Upper lobe of right lung (tissue), 1 donor: ENCODE results near the gene MAP2K2. TPM values are rescaled to one million over a fixed set of nuclear protein-coding genes. Genes with fewer than 3 reads are reported as not detected.
"Not testable (repeated sequence)": the region's sequence is repeated elsewhere in the genome, so short reads cannot be mapped to it uniquely, and the experiment has no call there.

Experiments
- ATAC-seq: fragments of 200-7000 bp; cut with Tn5 transposase; one replicate; pipeline ENCODE4 v1.9.1; 2020; ENCODE audit warnings: mild to moderate bottlenecking, moderate library complexity
- DNase-seq: peaks from one replicate; pipeline ENCODE4 v3.0.0-alpha.2; 2020
- H3K27ac ChIP-seq: fragments of 200-600 bp; one replicate; pipeline ENCODE4 v1.8.0; 2022
- H3K27me3 ChIP-seq: fragments of 200-600 bp; one replicate; pipeline ENCODE4 v1.8.0; 2022; ENCODE audit warnings: mild to moderate bottlenecking
- H3K36me3 ChIP-seq: fragments of 200-600 bp; one replicate; pipeline ENCODE4 v1.8.0; 2022
- H3K4me1 ChIP-seq: fragments of 200-600 bp; one replicate; pipeline ENCODE4 v1.8.0; 2022
- H3K4me3 ChIP-seq: fragments of 200-600 bp; one replicate; pipeline ENCODE4 v1.8.0; 2022; ENCODE audit warnings: mild to moderate bottlenecking
- H3K9me3 ChIP-seq: fragments of 200-600 bp; one replicate; pipeline ENCODE4 v1.8.0; 2022
- CTCF ChIP-seq: fragments of 200-600 bp; IDR thresholded peaks from one replicate; pipeline ENCODE4 v1.8.0; 2022; ENCODE audit warnings: antibody characterized with exemption
- intact Hi-C: fragments of 100-400 bp; cut with DNase I; formaldehyde crosslinking; loops from one replicate; pipeline ENCODE4 v1.11.0; 2022
- total RNA-seq: library from RNA; stranded (reverse); fragmentation: NEBNext Ultra II Directional; extraction: Animal tissue kit (Norgen Biotek cat#: 25700); gene quantifications from one replicate; pipeline ENCODE4 v1.2.1, GENCODE V29; 2021
- donor health status: DM: no; HTN: yes; CAD: no; lungs with severe emphysema.

The MAP2K2 gene
- total RNA-seq, 1 donor from 2014 or later = 110 TPM

- Histone ChIP-seq H3K27ac (no peak overlapping the region), H3K36me3 (no peaks in the 10 kb centered on the region), H3K4me1 (no peaks in the 10 kb centered on the region), H3K27me3 (no peaks in the 10 kb centered on the region), H3K9me3 (no peaks in the 10 kb centered on the region), H3K4me3 (no peak overlapping the region)
- no peak for TF ChIP-seq CTCF
- DNase-seq (no peak), ATAC-seq (peak; percentile 37)
- intact Hi-C loops = no loop called here
Observed at GRCh38 chr19:4144666-4145249, 20.8 kb upstream of the MAP2K2 start.

GRCh38 chr19:4142916-4143315, 19.0 kb upstream of the MAP2K2 start:
- ATAC-seq, H3K27ac ChIP-seq, intact Hi-C loops, H3K4me1 ChIP-seq, H3K27me3 ChIP-seq, H3K36me3 ChIP-seq, H3K4me3 ChIP-seq, DNase-seq, H3K9me3 ChIP-seq: not testable (repeated sequence)

- no peaks in the 10 kb centered on the region for H3K9me3 ChIP-seq
- no peaks in the 10 kb centered on the region for H3K4me1 ChIP-seq
- DNase-seq (no peak), ATAC-seq (peak; percentile 90)
- H3K27me3 ChIP-seq = no peaks in the 10 kb centered on the region
- H3K4me3 ChIP-seq = no peak overlapping the region
- no peak overlapping the region for H3K27ac ChIP-seq
- H3K36me3 ChIP-seq = no peaks in the 10 kb centered on the region
- peak; percentile 58 for TF ChIP-seq CTCF
- intact Hi-C loops = no loop called here
Observed at GRCh38 chr19:4140237-4140711, 16.4 kb upstream of the MAP2K2 start.

GRCh38 chr19:4139614-4140236, 15.8 kb upstream of the MAP2K2 start:
- no peaks in the 10 kb centered on the region for H3K27me3 ChIP-seq
- H3K4me1 ChIP-seq = no peaks in the 10 kb centered on the region
- intact Hi-C loops = no loop called here
- ATAC-seq (peak; percentile 99), DNase-seq (peak; percentile 92)
- H3K27ac ChIP-seq = no peak overlapping the region
- H3K9me3 ChIP-seq = no peaks in the 10 kb centered on the region
- no peaks in the 10 kb centered on the region for H3K36me3 ChIP-seq
- H3K4me3 ChIP-seq = no peak overlapping the region
- TF ChIP-seq CTCF = peak; percentile 80

GRCh38 chr19:4138445-4138844, 14.5 kb upstream of the MAP2K2 start:
- H3K27me3 ChIP-seq = no peaks in the 10 kb centered on the region
- H3K4me3 ChIP-seq = no peak overlapping the region
- H3K27ac ChIP-seq = no peak overlapping the region
- H3K36me3 ChIP-seq = no peaks in the 10 kb centered on the region
- intact Hi-C loops = no loop called here
- no peak for TF ChIP-seq CTCF
- H3K9me3 ChIP-seq = no peaks in the 10 kb centered on the region
- DNase-seq = no peak
- ATAC-seq = no peak
- H3K4me1 ChIP-seq = no peaks in the 10 kb centered on the region

- no peaks in the 10 kb centered on the region for H3K36me3 ChIP-seq
- DNase-seq = no peak
- intact Hi-C loops = no loop called here
- H3K27me3 ChIP-seq = no peaks in the 10 kb centered on the region
- no peak overlapping the region for H3K27ac ChIP-seq
- H3K4me3 ChIP-seq = no peak overlapping the region
- no peak for ATAC-seq
- TF ChIP-seq CTCF = no peak
- no peaks in the 10 kb centered on the region for H3K9me3 ChIP-seq
- no peaks in the 10 kb centered on the region for H3K4me1 ChIP-seq
Observed at GRCh38 chr19:4136680-4137088, 12.8 kb upstream of the MAP2K2 start.

GRCh38 chr19:4135386-4135785, 11.5 kb upstream of the MAP2K2 start:
- H3K4me1 ChIP-seq, H3K27me3 ChIP-seq, H3K4me3 ChIP-seq, intact Hi-C loops, H3K36me3 ChIP-seq, H3K9me3 ChIP-seq, H3K27ac ChIP-seq, ATAC-seq, DNase-seq: not testable (repeated sequence)
